GM12878 (cell line): ENCODE data around the gene TTC23. TPM values are rescaled to one million over a fixed set of nuclear protein-coding genes. Genes with fewer than 3 reads are reported as not detected.

Experiments
- ATAC-seq: fragments of 200-7000 bp; cut with Tn5 transposase; 3 replicates; pipeline ENCODE4 v1.9.1; 2020; ENCODE audit warnings: mild to moderate bottlenecking, moderate library complexity
- BruUV-seq: library from RNA; stranded (reverse); fragments of 400-500 nt; replicated peaks from 2 replicates; lab custom pipeline; 2021; lab: Mats Ljungman, UMichigan
- CTCF ChIA-PET: fragments of 300-600 bp; sonication (Branson Sonifier 250); formaldehyde crosslinking; extraction: SDS; loops from one replicate; lab custom pipeline; 2021; ENCODE audit warnings: inconsistent platforms; lab: Yijun Ruan, JAX
- POLR2A ChIA-PET: fragments of 350-600 bp; formaldehyde crosslinking; extraction: SDS; loops from one replicate; lab custom pipeline; 2021; ENCODE audit warnings: inconsistent platforms; lab: Charles Lee
- RAD21 ChIA-PET: fragments of 300-600 bp; sonication (Branson Sonifier 250); formaldehyde crosslinking; loops from one replicate; lab custom pipeline; 2023; ENCODE audit warnings: antibody characterized with exemption; ENCODE audit not compliant: unreplicated experiment; lab: Charles Lee
- SMC1A ChIA-PET: fragments of 300-600 bp; sonication (Branson Sonifier 250); formaldehyde crosslinking; loops from one replicate; lab custom pipeline; 2023; ENCODE audit not compliant: unreplicated experiment, uncharacterized antibody; lab: Charles Lee
- DNase-seq: peaks from one replicate; pipeline ENCODE4 v3.0.0-alpha.2; 2011; ENCODE audit warnings: low read depth, low spot score
- FAIRE-seq: peaks from 3 replicates; lab custom pipeline; 2011; peaks lifted over from hg19 to GRCh38; lab: Jason Lieb, UNC
- H2AFZ ChIP-seq: 2 replicates; pipeline ENCODE4 v1.6.0; 2011; ENCODE audit warnings: low read depth, low read length, control low read depth; ENCODE audit not compliant: control insufficient read depth
- H3K27ac ChIP-seq: 2 replicates; pipeline ENCODE4 v1.5.1; 2011; ENCODE audit warnings: control low read depth; ENCODE audit not compliant: control insufficient read depth, insufficient read depth
- H3K27me3 ChIP-seq, 2 experiments: replicated peaks in 1 of 2; 2 replicates each; pipeline versions ENCODE4 v1.6.0 to v1.6.1; 2011; ENCODE audit warnings: low read length in 1 of 2; ENCODE audit not compliant: control insufficient read depth in 2 of 2, insufficient read depth in 2 of 2
- H3K36me3 ChIP-seq, 2 experiments: 2 replicates each; pipeline ENCODE4 v1.5.1; 2011; ENCODE audit warnings: low read length in 1 of 2; ENCODE audit not compliant: control insufficient read depth in 2 of 2, insufficient read depth in 2 of 2
- H3K4me1 ChIP-seq: 2 replicates; pipeline ENCODE4 v1.6.1; 2011; ENCODE audit warnings: mild to moderate bottlenecking, low read length, moderate library complexity, mixed read lengths; ENCODE audit not compliant: control insufficient read depth, insufficient read depth
- H3K4me2 ChIP-seq: 2 replicates; pipeline ENCODE4 v1.6.0; 2011; ENCODE audit warnings: control low read depth; ENCODE audit not compliant: control insufficient read depth, insufficient read depth
- H3K4me3 ChIP-seq: fragments of 200-600 bp; sonication (generic); 2 replicates; pipeline ENCODE4 v1.5.1; 2016
- H3K79me2 ChIP-seq: 2 replicates; pipeline ENCODE4 v1.6.0; 2011; ENCODE audit warnings: low read length; ENCODE audit not compliant: control insufficient read depth, insufficient read depth
- H3K9ac ChIP-seq: 2 replicates; pipeline ENCODE4 v1.8.0; 2011; ENCODE audit warnings: low read length, control low read depth, mixed read lengths; ENCODE audit not compliant: control insufficient read depth, insufficient read depth
- H3K9me3 ChIP-seq: replicated peaks from 3 replicates; pipeline ENCODE4 v1.5.1; 2011; ENCODE audit warnings: mild to moderate bottlenecking, low read length; ENCODE audit not compliant: control insufficient read depth, insufficient read depth
- H4K20me1 ChIP-seq: 2 replicates; pipeline ENCODE4 v1.6.0; 2011; ENCODE audit not compliant: control insufficient read depth, insufficient read depth
- CHD1 ChIP-seq: IDR thresholded peaks from 2 replicates; pipeline ENCODE4 v1.6.1; 2012; ENCODE audit warnings: low read depth, low read length, improper control_type of control experiment
- CTCF ChIP-seq, 3 experiments: IDR thresholded peaks in 2 of 3; conservative IDR thresholded peaks in 1 of 3; 2 replicates each; pipeline ENCODE4 v1.5.1; 2011; ENCODE audit warnings: low read depth in 3 of 3, low read length in 3 of 3, mild to moderate bottlenecking in 3 of 3, control low read depth in 2 of 3, moderate library complexity in 2 of 3, inconsistent platforms in 1 of 3, mixed read lengths in 1 of 3; ENCODE audit not compliant: control insufficient read depth in 2 of 3, insufficient read depth in 1 of 3; ENCODE audit errors: extremely low read depth in 1 of 3
- MTA2 ChIP-seq: fragments of 450-650 bp; IDR thresholded peaks from 2 replicates; pipeline ENCODE4 v1.6.1; 2016; ENCODE audit warnings: low read depth, mild to moderate bottlenecking, moderate library complexity
- RELA ChIP-seq: fragments of 450-650 bp; IDR thresholded peaks from 2 replicates; pipeline ENCODE4 v1.8.0; 2014; ENCODE audit warnings: borderline replicate concordance; ENCODE audit not compliant: partially characterized antibody
- REST ChIP-seq: IDR thresholded peaks from 2 replicates; pipeline ENCODE4 v1.6.1; 2012; ENCODE audit warnings: mild to moderate bottlenecking, low read depth, low read length
- RUNX3 ChIP-seq: IDR thresholded peaks from 2 replicates; pipeline ENCODE4 v1.6.1; 2012; ENCODE audit warnings: low read length, inconsistent platforms
- SREBF2 ChIP-seq: IDR thresholded peaks from 2 replicates; pipeline ENCODE4 v1.6.1; 2012; ENCODE audit warnings: mild to moderate bottlenecking, low read length
- ZNF592 ChIP-seq: fragments of 450-650 bp; IDR thresholded peaks from 2 replicates; pipeline ENCODE4 v1.6.1; 2017; ENCODE audit warnings: mild to moderate bottlenecking, moderate library complexity
- ZZZ3 ChIP-seq: IDR thresholded peaks from 2 replicates; pipeline ENCODE4 v1.6.1; 2011; ENCODE audit warnings: low read depth; ENCODE audit not compliant: control insufficient read depth, insufficient read length
- WGBS: methylation state at CpG from one replicate; pipeline ENCODE4 v1.1.6; 2016; ENCODE audit warnings: low lambda C conversion rate; ENCODE audit not compliant: insufficient replicate concordance, insufficient coverage; ENCODE audit errors: missing lambda C conversion rate; 5-methylcytosine and 5-hydroxymethylcytosine counted together
- in situ Hi-C: fragments of 300-500 bp; cut with MboI; formaldehyde crosslinking; loops from 9 replicates; pipeline ENCODE4 v1.14.3; 2018; ENCODE audit warnings: mixed read lengths
- intact Hi-C: fragments of 100-400 bp; cut with micrococcal nuclease; formaldehyde crosslinking; loops from one replicate; pipeline ENCODE4 v1.14.2; 2022; ENCODE audit not compliant: unreplicated experiment
- polyA plus RNA-seq, 11 experiments: library from polyadenylated mRNA; depleted of rRNA in 4 of 11; unstranded in 6 of 11; stranded (reverse) in 5 of 11; fragments of >200 nt; fragmentation: Nextera tagmentation in 4 of 11; fragmentation: Illumina TruSeq in 1 of 11; extraction: Ambion mirVana in 4 of 11; extraction: Trizol in 1 of 11; gene quantifications; 1 replicate in 1 of 11; 2 replicates in 10 of 11; pipeline versions ENCODE4 v1.2.1 to v1.2.3, GENCODE V29; 2011 to 2016; ENCODE audit warnings: inconsistent platforms in 2 of 11, missing spikeins in 2 of 11, low read depth in 1 of 11
- total RNA-seq, 4 experiments: library from RNA; depleted of rRNA in 3 of 4; stranded (reverse); fragments of >200 nt in 3 of 4; fragmentation: Illumina TruSeq in 1 of 4; extraction: Trizol in 1 of 4; gene quantifications; 2 replicates each; pipeline versions ENCODE4 v1.2.1 to v1.2.3, GENCODE V29; 2013 to 2021

TTC23 gene
- total and polyA plus RNA-seq, 10 of the 15 experiments (the other 5 are each of a cell fraction or from before 2014, with no cell fraction given) = 1.2 to 9.0 (median 6.5) TPM

- DNase-seq (no peak), FAIRE-seq (no peak), ATAC-seq (no peak)
- BruUV-seq = no TSS peak
- ChIA-PET RAD21 (no interaction called here), POLR2A (no interaction called here), SMC1A (interaction anchor here (0.8 to 1.8 kb wide), 4 partner anchors 9 to 101 kb away, joined by 3 to 4 read pairs (median 3); partner anchors contain the start of gene LRRC28), CTCF (interaction anchor here (1.1 kb wide), 1 partner anchor 8 kb away, joined by 3 read pairs; no protein-coding TSS in a partner anchor)
- no peaks in the 10 kb centered on the region for H3K79me2 ChIP-seq
- H3K9me3 ChIP-seq = no peaks in the 10 kb centered on the region
- in situ Hi-C loops (no loop called here), intact Hi-C loops (no loop called here)
- TF ChIP-seq ZZZ3 (no peak), MTA2 (no peak), CHD1 (no peak), SREBF2 (no peak), RUNX3 (no peak), REST (no peak), ZNF592 (no peak), RELA (no peak), CTCF (IDR thresholded peaks at IDR 0.05 in 2 of 3, conservative IDR thresholded peaks at IDR 0.05 in 1 of 3; ENCODE audit: control insufficient read depth in 2 of 3, extremely low read depth in 1 of 3, insufficient read depth in 1 of 3, low read depth in 3 of 3, low read length in 3 of 3) (no peak)
- no peaks in the 10 kb centered on the region for H4K20me1 ChIP-seq
- H3K27ac ChIP-seq = no peak overlapping the region
- H3K4me2 ChIP-seq = no peak overlapping the region
- WGBS = 66% methylated on average over 2 of the region's 2 CpGs
- H3K4me3 ChIP-seq = no peak overlapping the region
- H2AFZ ChIP-seq = no peak overlapping the region
- no peaks in the 10 kb centered on the region; a peak in 1 of 4 replicates for H3K36me3 ChIP-seq
- no peak overlapping the region for H3K9ac ChIP-seq
- H3K27me3 ChIP-seq = no peaks in the 10 kb centered on the region
- H3K4me1 ChIP-seq = no peaks in the 10 kb centered on the region
These were observed 47.2 kb downstream of the TTC23 start for GRCh38 chr15:99202176-99202552.
